Activated naive CD4-positive, alpha-beta T cell (primary cell): Measurements from ENCODE around the gene IGSF3.
A peak's percentile ranks its signal among the peaks of the same experiment; 100 is the strongest.

Experiments
- DNase-seq, 4 experiments: peaks; one replicate each; lab custom pipeline; 2025; lab: John Stamatoyannopoulos, UW

Gene IGSF3

GRCh38 chr1:116667575-116668105 lies at the start of gene IGSF3:
TSS of gene IGSF3 (minus strand) at chr1:116667733. CDS start at chr1:116666326, 1,407 bp downstream.
- peak in 2 of 4 experiments; percentile 5 to 25 for DNase-seq

- DNase-seq = no peak
Observed at GRCh38 chr1:116717318-116717717, 49.8 kb upstream of the IGSF3 start.

- no peak for DNase-seq
Observed at GRCh38 chr1:116716391-116716790, 48.9 kb upstream of the IGSF3 start.

- DNase-seq = no peak
Observed at GRCh38 chr1:116713474-116713873, 45.9 kb upstream of the IGSF3 start.

- DNase-seq = no peak
Observed at GRCh38 chr1:116712510-116712909, 45.0 kb upstream of the IGSF3 start.

- DNase-seq = no peak
Observed at GRCh38 chr1:116711263-116711840, 43.8 kb upstream of the IGSF3 start.

GRCh38 chr1:116710420-116711262 lies 43.1 kb upstream of the IGSF3 start:
- DNase-seq = no peak

- no peak for DNase-seq
Observed at GRCh38 chr1:116709666-116710167, 42.2 kb upstream of the IGSF3 start.

- no peak for DNase-seq
Observed at GRCh38 chr1:116708255-116708900, 40.8 kb upstream of the IGSF3 start.

- no peak for DNase-seq
Observed at GRCh38 chr1:116706841-116707240, 39.3 kb upstream of the IGSF3 start.

GRCh38 chr1:116706123-116706522 lies 38.6 kb upstream of the IGSF3 start:
- DNase-seq = no peak

- no peak for DNase-seq
Observed at GRCh38 chr1:116704278-116704677, 36.7 kb upstream of the IGSF3 start.

- DNase-seq = no peak
Observed at GRCh38 chr1:116699605-116700004, 32.1 kb upstream of the IGSF3 start.

GRCh38 chr1:116698244-116698595 lies 30.7 kb upstream of the IGSF3 start:
- DNase-seq = no peak

GRCh38 chr1:116697548-116698243 lies 30.2 kb upstream of the IGSF3 start:
- no peak for DNase-seq

- DNase-seq = no peak
Observed at GRCh38 chr1:116694524-116694923, 27.0 kb upstream of the IGSF3 start.

GRCh38 chr1:116693759-116694480 lies 26.4 kb upstream of the IGSF3 start:
- DNase-seq = no peak

GRCh38 chr1:116692879-116693278 lies 25.3 kb upstream of the IGSF3 start:
- no peak for DNase-seq

GRCh38 chr1:116690849-116691406 lies 23.4 kb upstream of the IGSF3 start:
- no peak for DNase-seq

- DNase-seq = no peak
Observed at GRCh38 chr1:116690396-116690848, 22.9 kb upstream of the IGSF3 start.
